Panc1 (cell line): ENCODE measurements around the gene MRPL38. TPM values are rescaled to one million over a fixed set of nuclear protein-coding genes. Genes with fewer than 3 reads are reported as not detected.
A peak's percentile ranks its signal among the peaks of the same experiment; 100 is the strongest.

ENCODE experiments used
- ATAC-seq: fragments of 200-7000 bp; cut with Tn5 transposase; 2 replicates; pipeline ENCODE4 v1.9.1; 2020; ENCODE audit warnings: mild to moderate bottlenecking, moderate library complexity
- BruUV-seq: library from RNA; stranded (reverse); fragments of 400-500 nt; replicated peaks from 2 replicates; lab custom pipeline; 2021; lab: Mats Ljungman, UMichigan
- CTCF ChIA-PET: fragments of 300-600 bp; sonication (Branson Sonifier 250); formaldehyde crosslinking; loops from one replicate; lab custom pipeline; 2022; ENCODE audit warnings: antibody characterized with exemption; lab: Charles Lee
- POLR2A ChIA-PET: fragments of 300-600 bp; sonication (Branson Sonifier 250); formaldehyde crosslinking; loops from one replicate; lab custom pipeline; 2022; ENCODE audit warnings: antibody characterized with exemption; lab: Charles Lee
- DNase-seq: peaks from one replicate; pipeline ENCODE4 v3.0.0-alpha.2; 2010; ENCODE audit warnings: low read depth, low spot score
- H3K27ac ChIP-seq: 2 replicates; pipeline ENCODE4 v1.5.1; 2011; ENCODE audit warnings: mild to moderate bottlenecking, low read length, inconsistent platforms
- H3K27me3 ChIP-seq: fragments of 200-500 bp; sonication (Bioruptor generic); 2 replicates; pipeline ENCODE4 v1.6.0; 2014; ENCODE audit warnings: low read length, inconsistent platforms; ENCODE audit not compliant: control insufficient read depth, insufficient read depth
- H3K36me3 ChIP-seq: fragments of 200-500 bp; sonication (Bioruptor generic); 2 replicates; pipeline ENCODE4 v1.5.1; 2014; ENCODE audit warnings: inconsistent platforms, mild to moderate bottlenecking, low read length, moderate library complexity; ENCODE audit not compliant: control insufficient read depth, insufficient read depth
- H3K4me1 ChIP-seq: 2 replicates; pipeline ENCODE4 v1.5.1; 2011; ENCODE audit warnings: inconsistent platforms, mild to moderate bottlenecking, low read length, moderate library complexity; ENCODE audit not compliant: control insufficient read depth, insufficient read depth
- H3K4me3 ChIP-seq, 2 experiments: 2 replicates each; pipeline ENCODE4 v1.5.1; 2011 to 2012; ENCODE audit warnings: low read depth in 2 of 2, low read length in 2 of 2, mild to moderate bottlenecking in 2 of 2, inconsistent platforms in 1 of 2, moderate library complexity in 1 of 2
- H3K9me3 ChIP-seq: fragments of 200-500 bp; sonication (Bioruptor generic); 2 replicates; pipeline ENCODE4 v1.5.1; 2014; ENCODE audit warnings: low read depth, mild to moderate bottlenecking, inconsistent platforms, low read length, moderate library complexity; ENCODE audit not compliant: control insufficient read depth, insufficient read depth
- CTCF ChIP-seq: fragments of 450-650 bp; IDR thresholded peaks from 2 replicates; pipeline ENCODE4 v1.5.1; 2017; ENCODE audit warnings: mild to moderate bottlenecking
- POLR2AphosphoS5 ChIP-seq: IDR thresholded peaks from 2 replicates; pipeline ENCODE4 v1.6.1; 2012; ENCODE audit warnings: mild to moderate bottlenecking, low read depth, low read length, moderate library complexity
- REST ChIP-seq, 2 experiments: IDR thresholded peaks; 2 replicates each; pipeline ENCODE4 v1.6.1; 2011 to 2012; ENCODE audit warnings: low read depth in 2 of 2, control low read depth in 1 of 2, low read length in 1 of 2, mild to moderate bottlenecking in 1 of 2, moderate library complexity in 1 of 2; ENCODE audit not compliant: insufficient read depth in 1 of 2
- SIN3A ChIP-seq: IDR thresholded peaks from 2 replicates; pipeline ENCODE4 v1.6.1; 2012; ENCODE audit warnings: low read depth, mild to moderate bottlenecking, low read length, moderate library complexity, borderline replicate concordance; ENCODE audit not compliant: insufficient read depth
- TCF7L2 ChIP-seq: IDR thresholded peaks from 2 replicates; pipeline ENCODE4 v1.6.1; 2011; ENCODE audit warnings: mild to moderate bottlenecking, low read depth, low read length, inconsistent platforms
- in situ Hi-C: cut with HindIII; loops from 2 replicates; pipeline ENCODE4 v1.10.0; 2016; ENCODE audit warnings: low sequenced_read_pairs, low pct_unique_long_range_greater_than_20kb
- intact Hi-C: fragments of 100-400 bp; cut with micrococcal nuclease; formaldehyde crosslinking; loops from one replicate; pipeline ENCODE4 v1.10.0; 2022; ENCODE audit not compliant: unreplicated experiment
- total RNA-seq: library from RNA; stranded (reverse); gene quantifications from one replicate; pipeline ENCODE4 v1.2.1, GENCODE V29; 2021; ENCODE audit not compliant: unreplicated experiment

Gene MRPL38
- total RNA-seq, 1 experiment from 2014 or later, result 165 TPM

- H3K27me3 ChIP-seq, result no peaks in the 10 kb centered on the region
- ChIA-PET POLR2A (interaction anchor here (0.5 to 1.4 kb wide), 6 partner anchors 15 to 77 kb away, joined by 3 to 6 read pairs (median 4); a partner anchor contains a TSS), CTCF (interaction anchor here (0.6 to 1.8 kb wide), 5 partner anchors 9 to 222 kb away, joined by 3 to 22 read pairs (median 4); partner anchors contain the start of gene SMIM5)
- peaks cover 19% of the 10 kb centered on the region for H3K4me1 ChIP-seq
- peak overlapping the region; percentile 91 to 97 for H3K4me3 ChIP-seq
- no TSS peak for BruUV-seq
- H3K27ac ChIP-seq, result peak overlapping the region; percentile 82
- no peak for TF ChIP-seq REST (IDR thresholded peaks at IDR 0.05; ENCODE audit: insufficient read depth in 1 of 2, low read depth in 2 of 2, low read length in 1 of 2)
- no peak; the same call in 1 of the 2 replicates for TF ChIP-seq POLR2AphosphoS5
- no peak for TF ChIP-seq CTCF
- intact Hi-C loops, result no loop called here
- in situ Hi-C loops, result no loop called here
- DNase-seq (no peak), ATAC-seq (peak; percentile 4; the same call in 1 of the 2 replicates)
- no peaks in the 10 kb centered on the region; the same call in 1 of the 2 replicates for H3K36me3 ChIP-seq
- no peaks in the 10 kb centered on the region for H3K9me3 ChIP-seq
Observed at GRCh38 chr17:75854881-75855309, 49.8 kb downstream of the MRPL38 start.

- Histone ChIP-seq H3K9me3 (no peaks in the 10 kb centered on the region), H3K27ac (peak overlapping the region; percentile 82), H3K36me3 (no peaks in the 10 kb centered on the region; the same call in 1 of the 2 replicates), H3K4me3 (peak overlapping the region; percentile 91 to 97), H3K4me1 (peaks cover 19% of the 10 kb centered on the region), H3K27me3 (no peaks in the 10 kb centered on the region)
- DNase-seq, result no peak
- ChIA-PET POLR2A (interaction anchor here (0.5 to 1.4 kb wide), 3 partner anchors 15 to 411 kb away, joined by 3 to 5 read pairs (median 4); a partner anchor contains a TSS), CTCF (interaction anchor here (0.5 kb wide), 1 partner anchor 24 kb away, joined by 3 read pairs; the partner anchor contains the start of gene TRIM47)
- TF ChIP-seq POLR2AphosphoS5 (0 out of 2 replicates have a peak, but pooled peaks have one; percentile 21), TCF7L2 (no peak)
- intact Hi-C loops (no loop called here), in situ Hi-C loops (no loop called here)
- TSS peak; percentile 93 for BruUV-seq
- peak; percentile 36 for ATAC-seq
Observed at GRCh38 chr17:75854101-75854748, 50.5 kb downstream of the MRPL38 start.

- H3K9me3 ChIP-seq, result no peaks in the 10 kb centered on the region
- intact Hi-C loops (no loop called here), in situ Hi-C loops (no loop called here)
- ATAC-seq (no peak), DNase-seq (no peak)
- peak overlapping the region; percentile 82; the same call in 1 of the 2 replicates for H3K27ac ChIP-seq
- BruUV-seq, result no TSS peak
- TF ChIP-seq CTCF (no peak), POLR2AphosphoS5 (no peak), TCF7L2 (no peak), SIN3A (no peak), REST (IDR thresholded peaks at IDR 0.05; ENCODE audit: insufficient read depth in 1 of 2, low read depth in 2 of 2, low read length in 1 of 2) (no peak)
- no peaks in the 10 kb centered on the region; the same call in 1 of the 2 replicates for H3K36me3 ChIP-seq
- ChIA-PET CTCF (interaction anchor here (0.5 kb wide), 1 partner anchor 25 kb away, joined by 3 read pairs; the partner anchor contains the start of gene TRIM47), POLR2A (interaction anchor here (0.5 to 0.6 kb wide), 3 partner anchors 115 to 1243 kb away, joined by 3 to 8 read pairs (median 3); no protein-coding TSS in a partner anchor)
- no peaks in the 10 kb centered on the region for H3K27me3 ChIP-seq
- H3K4me3 ChIP-seq, result no peak overlapping the region
- H3K4me1 ChIP-seq, result peaks cover 23% of the 10 kb centered on the region
Observed at GRCh38 chr17:75853433-75853832, 51.3 kb downstream of the MRPL38 start.
